ENCODE measurements around the gene FGGY.
"Not testable (repeated sequence)": the region's sequence is repeated elsewhere in the genome, so short reads cannot be mapped to it uniquely, and the experiment has no call there.

FGGY gene

GRCh38 chr1:59703226-59703917 is 406.5 kb downstream of the FGGY start:
- no peak for DNase-seq (ENCODE audit: low spot score)

- no peak for DNase-seq (ENCODE audit: low spot score)
Observed at GRCh38 chr1:59703918-59704378, 407.1 kb downstream of the FGGY start.

GRCh38 chr1:59704716-59705115 is 407.8 kb downstream of the FGGY start:
- no peak for DNase-seq (ENCODE audit: low spot score)

GRCh38 chr1:59705466-59706302 is 408.8 kb downstream of the FGGY start:
- no peak for DNase-seq (ENCODE audit: low spot score)

GRCh38 chr1:59706303-59706599 is 409.4 kb downstream of the FGGY start:
- no peak for DNase-seq (ENCODE audit: low spot score)

- DNase-seq (ENCODE audit: low spot score) = no peak
Observed at GRCh38 chr1:59707178-59707791, 410.4 kb downstream of the FGGY start.

- DNase-seq (ENCODE audit: low spot score) = no peak
Observed at GRCh38 chr1:59709333-59709732, 412.4 kb downstream of the FGGY start.

- not testable (repeated sequence) for DNase-seq (ENCODE audit: low spot score)
Observed at GRCh38 chr1:59710920-59711319, 414.0 kb downstream of the FGGY start.

- DNase-seq (ENCODE audit: low spot score) = no peak
Observed at GRCh38 chr1:59714219-59714618, 417.3 kb downstream of the FGGY start.

- no peak for DNase-seq (ENCODE audit: low spot score)
Observed at GRCh38 chr1:59714966-59715365, 418.1 kb downstream of the FGGY start.

GRCh38 chr1:59716832-59717231 is 419.9 kb downstream of the FGGY start:
- no peak for DNase-seq (ENCODE audit: low spot score)

- DNase-seq (ENCODE audit: low spot score) = no peak
Observed at GRCh38 chr1:59718064-59718988, 421.4 kb downstream of the FGGY start.

- no peak for DNase-seq (ENCODE audit: low spot score)
Observed at GRCh38 chr1:59718989-59719360, 422.1 kb downstream of the FGGY start.

GRCh38 chr1:59720326-59721115 is 423.6 kb downstream of the FGGY start:
- DNase-seq (ENCODE audit: low spot score) = no peak

GRCh38 chr1:59730302-59730701 is 433.4 kb downstream of the FGGY start:
- DNase-seq (ENCODE audit: low spot score) = no peak

GRCh38 chr1:59730759-59731478 is 434.0 kb downstream of the FGGY start:
- no peak for DNase-seq (ENCODE audit: low spot score)

GRCh38 chr1:59731591-59731990 is 434.7 kb downstream of the FGGY start:
- no peak for DNase-seq (ENCODE audit: low spot score)

- no peak for DNase-seq (ENCODE audit: low spot score)
Observed at GRCh38 chr1:59732214-59732955, 435.5 kb downstream of the FGGY start.

- no peak for DNase-seq (ENCODE audit: low spot score)
Observed at GRCh38 chr1:59733443-59734141, 436.7 kb downstream of the FGGY start.
